Fibroblast of skin of left biceps (primary cell): Measurements from ENCODE around the gene KCND2.
"Not testable (repeated sequence)": the region's sequence is repeated elsewhere in the genome, so short reads cannot be mapped to it uniquely, and the experiment has no call there.

Experiments
- DNase-seq, 2 experiments: peaks; one replicate each; pipeline ENCODE4 v3.0.0-alpha.2; 2013; ENCODE audit warnings: low read depth in 2 of 2

KCND2 gene

DNA sequence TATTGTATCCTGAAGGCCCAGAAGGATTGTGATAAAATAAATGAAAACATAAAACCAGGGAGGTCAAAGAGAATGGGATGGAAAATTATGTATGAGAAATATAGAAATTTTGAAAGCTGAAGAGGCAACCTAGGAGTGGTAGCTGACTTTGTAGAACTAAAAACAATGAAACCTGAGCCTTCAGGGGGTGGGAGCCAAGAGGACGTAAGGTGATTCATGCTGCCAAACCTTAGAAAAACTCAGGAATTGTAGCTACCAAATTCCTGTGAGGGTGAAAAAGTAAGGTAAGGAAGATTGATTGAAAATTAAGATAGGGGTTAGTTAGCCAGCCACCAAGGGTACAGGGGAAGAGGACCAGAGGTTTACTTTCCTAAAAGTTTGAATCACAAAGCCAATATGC is 213.2 kb downstream of the KCND2 start:
- DNase-seq: no peak

DNA sequence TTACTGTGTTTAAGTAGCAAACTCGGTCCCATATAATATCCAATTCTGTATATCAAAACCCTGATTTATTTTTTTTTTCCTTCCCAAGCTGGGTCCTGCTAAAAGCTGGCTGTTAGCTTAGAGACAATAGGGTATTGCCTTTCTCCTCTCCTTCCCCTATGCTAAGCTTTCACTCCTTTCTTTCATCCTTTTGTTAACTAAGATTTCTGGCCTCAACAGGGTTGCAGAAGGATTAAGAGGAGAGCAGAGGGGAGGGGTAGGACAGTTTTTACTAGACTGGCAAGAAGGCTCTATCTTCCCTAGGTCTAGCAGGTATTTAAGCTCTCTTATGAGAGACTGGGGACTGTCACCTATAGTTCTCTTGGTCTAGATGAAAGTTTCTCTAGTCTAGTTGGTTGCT is 229.2 kb downstream of the KCND2 start:
- no peak for DNase-seq

DNA sequence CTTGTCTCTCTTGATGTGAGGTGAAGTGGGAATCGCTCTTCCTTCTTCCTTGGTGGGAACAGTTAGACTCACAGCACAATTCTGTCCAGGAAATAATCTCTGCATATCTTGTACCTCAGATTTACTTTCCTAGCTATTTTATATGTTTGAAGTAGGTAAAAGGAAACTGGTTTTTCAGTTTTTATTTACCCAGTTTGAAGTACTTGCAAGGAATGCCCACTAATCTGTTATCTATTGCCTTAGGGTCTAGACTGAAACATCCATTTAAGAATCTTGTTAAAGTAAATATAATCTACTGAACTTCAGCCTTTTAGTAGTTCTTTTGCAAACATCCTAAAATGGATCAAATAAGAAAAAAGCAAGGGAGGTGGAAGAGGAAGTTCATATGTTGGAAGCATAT is 229.8 kb downstream of the KCND2 start:
- no peak for DNase-seq

DNA sequence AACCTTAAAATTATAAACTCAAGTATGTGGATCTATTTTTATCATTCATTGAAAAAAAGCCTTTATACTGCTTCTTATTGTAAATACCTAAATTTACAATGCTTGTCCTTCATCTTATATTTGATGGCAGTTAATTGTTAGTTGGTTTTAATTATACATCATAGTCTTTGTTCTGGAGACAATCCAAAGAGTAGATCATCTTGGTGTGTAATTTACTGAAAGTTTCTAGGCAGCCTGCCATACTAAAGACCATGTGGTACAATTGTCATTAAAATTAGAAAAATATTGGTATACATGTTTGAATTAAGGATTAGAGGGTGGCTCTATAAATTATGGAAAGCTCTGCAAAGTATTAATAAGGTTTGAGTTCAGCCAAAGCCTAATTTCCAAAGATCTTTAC is 231.4 kb downstream of the KCND2 start:
- no peak for DNase-seq

DNA sequence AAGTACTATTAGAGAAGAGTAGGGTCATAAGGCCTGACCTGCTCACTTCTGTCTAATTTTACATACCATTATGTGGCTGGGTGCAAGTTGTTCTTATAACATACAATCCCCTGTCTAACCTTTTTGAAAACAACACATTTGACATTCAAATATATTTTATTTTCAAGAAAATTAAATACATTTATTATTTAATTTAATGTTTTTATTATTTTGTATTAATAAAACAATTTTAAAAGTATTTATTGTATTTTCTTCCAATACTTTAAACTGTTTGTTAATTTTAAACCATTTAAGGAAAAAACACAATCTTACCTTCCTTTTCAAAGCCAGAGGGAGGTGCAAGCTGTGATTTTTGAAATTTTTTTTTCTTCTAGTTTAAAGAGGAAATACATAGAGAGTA is 232.8 kb downstream of the KCND2 start:
- no peak for DNase-seq

DNA sequence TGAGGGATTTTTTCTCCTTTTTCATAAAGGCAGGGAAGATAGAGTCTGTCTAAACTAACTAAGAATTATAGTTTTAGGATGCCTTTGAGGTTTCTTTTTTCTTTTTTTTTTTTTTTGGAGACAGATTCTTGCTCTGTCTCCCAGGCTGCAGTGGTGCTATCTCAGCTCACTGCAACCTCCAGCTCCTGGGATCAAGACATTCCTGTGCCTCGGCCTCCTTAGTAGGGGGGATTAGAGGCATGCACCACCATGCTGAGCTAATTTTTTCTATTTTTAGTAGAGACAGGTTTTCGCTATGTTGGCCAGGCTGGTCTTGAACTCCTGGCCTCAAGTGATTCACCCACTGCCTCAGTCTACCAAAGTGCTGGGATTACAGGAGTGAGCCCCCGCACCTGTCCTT is 239.7 kb downstream of the KCND2 start:
- no peak for DNase-seq

DNA sequence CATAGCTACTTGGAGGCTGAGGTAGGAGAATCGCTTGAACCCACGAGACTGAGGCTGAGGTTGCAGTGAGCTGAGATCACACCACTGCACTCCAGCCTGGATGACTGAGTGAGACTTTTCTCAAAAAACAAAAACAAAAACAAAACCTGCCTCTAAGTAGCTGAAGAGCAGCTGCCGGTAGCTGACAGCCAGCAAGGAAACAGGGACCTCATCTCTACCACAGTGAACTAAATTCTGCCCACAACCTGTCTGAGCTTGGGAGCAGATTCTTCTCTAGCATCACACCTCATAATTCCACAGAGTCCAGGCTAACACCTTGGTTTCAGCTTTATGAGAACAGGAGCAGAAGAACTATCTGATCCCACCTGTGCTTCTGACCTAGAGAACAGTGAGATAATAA is 246.2 kb downstream of the KCND2 start:
- no peak for DNase-seq

DNA sequence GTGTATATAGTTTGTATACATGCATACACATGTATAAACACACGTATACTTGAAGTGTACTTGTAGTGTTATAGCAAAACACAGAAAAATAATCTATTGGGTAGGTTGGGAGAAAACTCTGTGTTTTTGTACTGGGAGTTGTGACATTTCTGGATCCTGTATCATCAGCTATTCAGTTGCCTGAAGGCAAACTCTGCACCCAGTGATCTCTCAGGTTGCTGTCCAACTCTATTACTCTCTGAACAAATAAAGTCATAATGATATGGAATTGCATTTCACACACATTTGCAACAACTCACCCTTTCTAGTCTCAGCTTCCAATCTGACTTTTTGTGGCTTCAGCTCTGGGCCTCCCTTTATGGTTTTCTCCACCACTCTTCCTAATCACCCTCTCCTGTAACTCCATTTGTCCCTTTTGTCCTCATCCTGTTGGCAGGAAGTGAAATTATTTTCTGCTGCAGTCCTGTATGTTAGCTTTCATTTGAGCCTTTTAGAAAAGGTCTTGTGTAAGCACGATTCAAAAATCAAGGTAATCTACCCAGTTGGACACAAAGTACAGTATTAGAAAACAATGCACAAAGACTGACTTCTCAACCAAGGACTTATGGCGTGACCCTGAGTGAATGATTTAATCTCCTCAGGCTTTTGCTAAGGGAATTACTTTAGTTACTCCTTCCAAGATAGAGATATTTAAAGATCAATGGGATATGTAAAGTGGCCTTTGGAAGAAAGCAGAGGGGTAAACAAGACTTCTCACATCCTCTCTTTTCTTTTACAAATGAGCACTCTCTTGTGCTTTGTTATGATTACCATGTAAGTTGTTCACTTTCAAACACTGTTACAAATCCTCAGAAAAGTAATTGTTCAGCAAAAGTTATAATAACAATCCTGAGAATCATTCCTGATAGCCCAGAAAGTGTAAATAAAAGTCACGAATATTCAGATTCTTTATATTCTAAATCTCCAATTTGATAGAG is 249.1 kb downstream of the KCND2 start:
- DNase-seq: no peak

DNA sequence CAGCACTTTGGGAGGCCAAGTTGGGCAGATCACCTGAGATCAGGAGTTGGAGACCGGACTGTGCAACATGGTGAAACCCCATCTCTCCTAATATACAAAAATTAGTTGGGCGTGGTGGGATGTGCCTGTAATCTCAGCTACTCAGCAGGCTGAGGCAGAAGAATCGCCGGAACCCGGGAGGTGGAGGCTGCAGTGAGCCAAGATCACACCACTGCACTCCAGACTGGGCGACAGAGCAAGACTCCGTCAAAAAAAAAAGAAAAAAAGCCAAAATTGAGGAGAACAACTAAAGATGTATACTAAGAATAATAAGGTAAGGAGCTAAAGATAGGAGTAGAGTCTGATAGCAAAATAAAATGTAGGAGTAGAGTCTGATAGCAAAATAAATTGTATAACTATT is 251.0 kb downstream of the KCND2 start:
- no peak for DNase-seq

DNA sequence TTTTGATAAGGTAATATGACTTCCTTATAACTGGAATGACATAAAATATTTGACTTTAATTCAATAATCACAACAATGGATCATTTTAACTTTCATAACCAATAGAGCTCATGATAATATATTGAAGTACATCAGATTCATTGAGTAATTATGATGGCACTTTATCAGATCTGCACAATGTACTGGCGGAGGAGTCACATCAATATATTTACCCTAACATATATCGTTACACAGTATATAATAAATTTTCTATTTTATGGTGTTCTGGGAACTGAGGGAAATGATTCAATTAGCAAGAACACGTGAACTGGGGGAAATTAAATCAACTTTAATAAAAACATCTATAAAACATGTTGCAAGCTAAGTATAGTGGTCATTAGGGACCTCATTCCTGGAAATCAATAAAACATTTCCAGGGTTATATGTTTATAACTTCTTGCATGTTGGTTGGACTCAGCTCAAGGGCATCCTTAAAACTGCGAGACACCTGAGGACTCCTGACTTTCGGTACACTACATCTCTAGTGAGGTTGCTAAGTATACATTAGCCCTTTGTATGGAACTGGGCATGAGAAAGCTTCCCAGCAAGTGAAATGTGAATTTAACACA is 254.0 kb downstream of the KCND2 start:
- DNase-seq: no peak

DNA sequence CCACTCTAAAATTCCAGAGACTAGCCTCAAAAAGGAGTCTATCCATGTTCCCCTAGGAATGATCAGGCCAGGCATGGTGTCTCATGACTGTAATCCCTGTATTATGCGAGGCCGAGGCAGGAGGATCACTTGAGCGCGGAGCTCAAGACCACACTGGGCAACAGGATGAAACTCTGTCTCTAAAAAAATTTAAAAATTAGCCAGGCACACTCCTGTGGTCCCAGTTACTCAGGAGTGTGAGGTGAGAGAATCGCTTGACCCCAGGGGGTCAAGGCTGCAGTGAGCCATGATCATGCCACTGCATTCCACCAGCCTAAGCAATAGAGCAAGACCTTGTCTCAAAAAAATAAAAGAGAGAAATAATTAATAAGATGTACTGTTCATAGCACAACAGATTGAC is 256.8 kb downstream of the KCND2 start:
- no peak for DNase-seq

DNA sequence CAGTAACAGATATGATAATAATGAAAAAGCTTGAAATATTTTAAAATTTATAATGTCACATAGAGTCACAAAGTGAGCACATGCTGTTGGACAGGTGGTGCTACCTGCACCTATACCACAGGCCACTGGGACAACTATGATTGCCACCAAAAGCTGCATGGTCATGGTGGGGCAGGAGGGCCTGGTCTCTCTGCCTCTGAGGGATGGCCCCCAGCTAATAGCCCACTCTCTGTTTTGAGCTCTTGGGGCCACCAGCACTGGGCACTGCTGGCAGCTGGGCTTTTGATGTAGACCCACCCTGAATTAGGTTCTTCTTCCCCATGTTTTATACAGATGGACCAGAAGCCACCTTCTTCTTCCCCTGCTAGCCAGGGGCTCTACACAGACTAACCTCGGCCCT is 265.4 kb downstream of the KCND2 start:
- no peak for DNase-seq

DNA sequence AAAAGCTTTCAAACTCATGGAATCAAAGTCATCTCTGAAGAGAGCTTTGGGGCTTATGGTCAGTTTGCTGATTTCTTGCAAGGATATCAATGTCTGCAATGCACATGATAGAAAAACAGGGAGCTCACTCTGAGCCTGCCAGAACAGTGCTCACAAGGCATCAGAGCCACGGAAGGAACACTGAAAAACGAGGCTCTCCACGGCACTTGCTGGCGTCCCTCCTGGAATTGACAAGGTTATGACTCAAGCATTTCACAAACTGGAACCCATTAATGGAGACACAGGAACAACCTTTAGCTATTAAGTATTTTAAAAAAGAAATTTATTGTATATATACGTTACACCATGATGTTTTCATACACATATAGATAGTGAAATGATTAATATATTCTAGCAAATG is 266.3 kb downstream of the KCND2 start:
- DNase-seq: no peak

DNA sequence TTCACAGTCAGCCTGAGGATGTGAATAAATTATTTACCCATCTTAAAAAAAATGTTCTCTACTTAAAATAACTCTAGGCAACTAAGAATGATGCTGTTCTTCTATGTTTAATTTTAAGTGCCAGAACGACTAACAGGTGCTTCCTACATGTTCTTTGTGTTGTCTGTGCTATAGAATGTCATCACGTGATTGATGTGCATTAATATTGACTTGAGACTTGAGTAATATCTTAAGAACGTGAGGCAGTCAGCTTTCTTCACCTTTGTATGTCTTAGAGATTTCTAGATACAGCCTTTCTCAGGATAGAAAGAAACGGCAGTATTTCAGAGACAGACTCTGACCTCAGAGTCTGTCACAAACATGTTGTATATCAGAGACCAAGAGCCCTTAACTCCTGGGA is 274.6 kb downstream of the KCND2 start:
- no peak for DNase-seq

DNA sequence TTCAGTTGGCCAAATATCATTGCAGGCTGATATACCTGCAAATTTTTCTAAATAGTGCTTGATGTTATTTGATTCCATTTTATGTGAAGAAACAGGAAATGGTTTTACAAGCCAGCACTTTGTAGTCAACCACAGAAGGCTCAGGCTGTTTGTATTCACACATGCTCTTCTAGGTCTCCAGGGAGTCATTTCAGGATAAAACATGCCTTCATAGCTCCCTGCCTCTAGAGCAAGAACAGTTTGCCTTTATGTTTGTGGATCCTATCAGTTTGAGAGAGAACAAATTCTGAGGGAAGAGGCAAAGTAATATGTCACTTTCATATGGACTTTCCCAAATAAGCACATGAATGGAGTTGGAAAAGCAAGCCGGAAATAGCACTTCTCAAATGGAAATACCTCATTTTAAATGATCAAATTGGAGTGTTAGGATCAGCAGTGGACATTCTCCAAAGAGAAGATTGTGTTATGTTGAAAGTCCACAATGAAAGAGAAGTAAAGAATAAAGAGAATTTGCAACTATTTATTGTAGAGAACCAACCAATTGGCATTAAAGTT is 277.6 kb downstream of the KCND2 start:
- peak; percentile 19 to 31 for DNase-seq

DNA sequence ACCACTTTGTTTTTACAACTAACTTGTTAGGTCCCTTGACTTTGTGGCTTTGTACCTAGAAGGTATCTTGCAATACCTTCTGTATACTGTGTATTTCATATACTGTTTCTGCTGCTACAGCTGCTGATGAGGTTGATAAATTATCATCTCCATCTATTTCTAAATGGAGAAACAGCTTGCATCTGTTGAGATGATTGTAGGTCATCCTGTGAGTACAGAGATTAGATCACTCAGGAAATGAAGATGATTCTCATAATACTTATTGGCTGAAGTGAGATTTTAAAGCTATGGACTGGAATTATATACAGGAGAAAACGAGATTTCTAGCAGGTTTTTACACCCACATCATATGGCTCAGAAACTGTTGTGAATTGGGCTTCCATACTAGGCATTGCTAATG is 280.5 kb downstream of the KCND2 start:
- DNase-seq: no peak

DNA sequence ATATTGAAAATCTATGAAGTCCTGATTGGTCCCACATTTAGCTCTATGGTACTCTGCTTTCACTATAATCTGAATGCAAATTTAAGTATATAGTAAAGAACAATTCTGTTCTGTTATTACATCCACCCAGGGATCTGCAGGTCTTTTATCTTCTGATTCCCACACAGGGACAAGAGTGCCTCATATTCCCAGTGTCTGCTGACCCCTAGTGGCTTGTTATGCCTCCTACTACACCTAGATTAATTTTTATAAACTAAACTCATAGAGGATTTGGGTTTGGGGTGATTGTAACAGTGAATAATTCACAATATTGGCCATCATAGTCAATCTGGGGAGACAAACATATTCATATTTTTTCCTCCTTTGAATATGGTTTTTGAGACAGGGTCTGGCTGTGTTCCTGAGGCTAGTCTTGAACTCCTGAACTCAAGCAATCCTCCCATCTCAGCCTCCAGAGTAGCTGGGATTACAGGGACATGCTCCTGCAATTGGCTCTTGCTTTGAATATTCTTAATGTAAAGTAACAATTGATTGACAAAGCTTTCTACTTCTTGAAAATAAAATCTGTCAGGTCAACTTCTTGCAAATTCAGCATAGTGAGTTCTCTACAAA is 282.1 kb downstream of the KCND2 start:
- DNase-seq: peak; percentile 18 to 22

DNA sequence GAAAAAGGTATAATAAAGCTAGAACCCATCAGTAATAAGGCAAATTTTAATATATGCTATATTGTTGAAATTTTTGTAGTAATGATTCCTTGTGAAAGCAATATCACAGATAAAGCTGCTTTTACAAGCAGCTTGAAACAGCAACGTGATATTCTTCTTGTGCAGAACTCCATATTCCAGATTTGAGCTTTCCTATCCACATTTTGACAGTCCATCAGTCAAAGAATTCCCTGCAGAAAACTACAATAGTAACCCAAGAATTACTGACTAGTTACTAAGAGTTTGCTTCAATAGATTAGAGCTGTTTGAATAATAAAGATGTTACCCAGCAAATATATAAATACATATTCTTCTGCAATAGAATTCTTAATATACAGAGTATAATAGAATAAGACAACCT is 291.2 kb downstream of the KCND2 start:
- no peak for DNase-seq

DNA sequence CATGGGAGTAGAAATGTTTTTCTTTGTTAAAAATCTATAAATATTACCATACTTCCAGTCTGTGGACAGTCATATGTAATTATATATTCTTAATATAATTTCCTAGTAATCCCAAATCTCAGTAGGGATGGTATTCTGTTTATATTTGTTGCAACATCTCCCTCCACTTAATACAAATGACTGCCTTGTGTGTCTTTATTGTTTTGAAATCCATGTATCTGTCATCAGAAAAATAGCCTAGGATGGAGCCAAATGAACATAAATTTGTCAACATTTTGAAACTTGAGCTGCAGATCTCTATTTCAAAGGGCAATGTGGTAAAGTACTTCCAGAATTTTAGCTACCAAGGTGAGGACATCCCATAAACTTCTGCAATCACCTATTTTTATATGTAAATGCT is 294.2 kb downstream of the KCND2 start:
- no peak for DNase-seq

DNA sequence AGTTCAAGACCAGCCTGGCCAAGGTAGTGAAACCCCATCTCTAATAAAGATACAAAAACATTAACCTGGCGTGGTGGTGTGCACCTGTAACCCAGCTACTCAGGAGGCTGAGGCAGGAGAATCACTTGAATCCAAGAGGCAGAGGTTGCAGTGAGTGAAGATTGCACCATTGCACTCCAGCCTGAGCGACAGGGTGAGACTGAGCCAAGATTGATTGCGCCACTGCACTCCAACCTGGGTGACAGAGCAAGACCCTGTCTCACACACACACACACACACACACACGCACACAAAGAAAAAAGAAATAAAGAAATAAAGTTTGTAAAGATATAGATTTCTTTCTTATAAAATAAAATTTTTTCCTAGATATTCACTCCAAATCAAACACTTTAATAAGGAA is 305.7 kb downstream of the KCND2 start:
- DNase-seq: not testable (repeated sequence)

DNA sequence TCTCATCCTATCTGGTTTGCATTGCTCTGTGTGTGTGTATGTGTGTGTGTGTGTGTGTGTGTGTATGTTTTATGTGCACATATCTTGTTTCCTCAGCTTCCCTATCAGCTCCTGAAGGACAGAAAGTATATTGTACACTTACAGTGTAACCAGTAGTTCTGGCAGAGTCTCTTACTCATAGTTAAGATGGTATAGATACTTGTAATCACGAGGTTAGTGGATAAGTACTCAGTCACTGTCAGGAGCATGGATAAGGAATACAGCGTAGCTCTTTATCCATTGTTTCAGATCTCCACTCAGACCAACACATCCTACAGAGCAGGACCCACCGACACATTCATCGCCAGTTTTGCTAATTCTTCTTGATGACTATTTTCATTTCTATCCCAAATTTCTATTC is 309.9 kb downstream of the KCND2 start:
- DNase-seq: no peak

DNA sequence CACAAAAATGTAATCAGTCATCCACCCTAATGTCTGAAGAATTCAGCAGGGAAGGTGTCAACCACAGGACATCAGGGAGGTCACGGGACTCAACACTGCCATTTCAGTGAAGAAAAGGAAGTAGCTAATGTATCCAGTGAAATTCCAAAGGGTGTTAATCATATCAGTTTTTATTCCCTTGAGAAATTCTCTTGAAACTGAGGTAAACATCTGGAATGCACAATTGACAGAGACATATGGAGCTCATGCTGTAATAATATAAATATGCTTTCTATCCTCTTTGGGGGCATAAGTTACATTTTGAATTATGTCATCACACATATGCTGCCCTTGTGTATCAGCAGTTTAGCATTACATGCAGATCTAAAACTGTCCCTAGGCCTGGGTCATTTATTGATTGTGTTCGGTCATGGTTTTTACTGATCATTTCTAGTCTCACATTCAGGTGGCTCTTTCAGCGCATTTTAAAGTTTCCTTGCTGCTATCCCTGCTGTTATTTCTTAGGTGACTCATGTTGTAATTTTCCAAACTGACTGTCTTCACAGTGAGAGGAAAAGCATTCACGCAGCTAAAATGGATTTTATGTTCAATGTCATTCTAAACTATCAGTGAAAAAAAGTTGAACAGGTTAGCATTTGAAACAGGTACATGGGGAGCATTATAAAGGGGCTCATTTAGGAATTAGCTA is 311.1 kb downstream of the KCND2 start:
- DNase-seq: peak; percentile 98
